K562 (cell line): ENCODE results near the gene HSF2BP. TPM values are rescaled to one million over a fixed set of nuclear protein-coding genes. Genes with fewer than 3 reads are reported as not detected.

Source experiments
- ATAC-seq: fragments of 200-7000 bp; cut with Tn5 transposase; 3 replicates; pipeline ENCODE4 v1.9.1; 2020; ENCODE audit warnings: moderate library complexity
- BruUV-seq: library from RNA; stranded (reverse); fragments of 400-500 nt; replicated peaks from 2 replicates; lab custom pipeline; 2021; lab: Mats Ljungman, UMichigan
- CTCF ChIA-PET: fragments of 300-600 bp; formaldehyde crosslinking; extraction: SDS; loops from one replicate; lab custom pipeline; 2021; ENCODE audit warnings: low intra/inter-chr PET ratio; lab: Yijun Ruan, JAX
- POLR2A ChIA-PET: fragments of 300-600, 350-650 bp; sonication (Branson Sonifier 250); formaldehyde crosslinking; extraction: SDS; loops from one replicate; lab custom pipeline; 2021; ENCODE audit warnings: antibody characterized with exemption, inconsistent platforms; lab: Yijun Ruan, JAX
- DNase-seq, 4 experiments: peaks; one replicate each; pipeline versions ENCODE4 v3.0.0 to v3.0.0-alpha.2; 2011 to 2018; ENCODE audit warnings: low spot score in 3 of 4, mixed read lengths in 3 of 4; ENCODE audit errors: extremely low read depth in 1 of 4
- FAIRE-seq: peaks from 2 replicates; lab custom pipeline; 2011; peaks lifted over from hg19 to GRCh38; lab: Jason Lieb, UNC
- H2AFZ ChIP-seq: 2 replicates; pipeline ENCODE4 v1.6.0; 2011; ENCODE audit warnings: low read depth, low read length, control low read depth, inconsistent platforms
- H3K27ac ChIP-seq: fragments of 200-600 bp; 3 replicates; pipeline ENCODE4 v1.8.0; 2011; ENCODE audit warnings: low read depth, mild to moderate bottlenecking, control low read depth, inconsistent platforms, low read length, moderate library complexity, mixed read lengths; ENCODE audit errors: extremely low read depth
- H3K27me3 ChIP-seq, 2 experiments: fragments of 300-600 bp in 1 of 2; 2 replicates in 1 of 2; 3 replicates in 1 of 2; pipeline versions ENCODE4 v1.6.0 to v1.8.0; 2011; ENCODE audit warnings: inconsistent platforms in 2 of 2, low read length in 2 of 2, mild to moderate bottlenecking in 1 of 2, mixed read lengths in 1 of 2, moderate library complexity in 1 of 2; ENCODE audit not compliant: control insufficient read depth in 2 of 2, insufficient read depth in 2 of 2
- H3K36me3 ChIP-seq: fragments of 300-600 bp; 3 replicates; pipeline ENCODE4 v1.8.0; 2011; ENCODE audit warnings: mild to moderate bottlenecking, low read length, inconsistent platforms; ENCODE audit not compliant: control insufficient read depth, insufficient read depth
- H3K4me1 ChIP-seq, 2 experiments: fragments of 200-600 bp in 1 of 2; replicated peaks in 1 of 2; 2 replicates in 1 of 2; 3 replicates in 1 of 2; pipeline versions ENCODE4 v1.5.1 to v1.8.0; 2011; ENCODE audit warnings: inconsistent platforms in 2 of 2, low read length in 2 of 2, mild to moderate bottlenecking in 1 of 2, mixed read lengths in 1 of 2, moderate library complexity in 1 of 2; ENCODE audit not compliant: control insufficient read depth in 2 of 2, insufficient read depth in 2 of 2
- H3K4me2 ChIP-seq: 2 replicates; pipeline ENCODE4 v1.6.1; 2011; ENCODE audit warnings: low read length, control low read depth, inconsistent platforms, mixed read lengths; ENCODE audit not compliant: insufficient read depth
- H3K4me3 ChIP-seq: fragments of 200-600 bp; sonication (generic), shearing (Covaris generic); 2 replicates; pipeline ENCODE4 v1.5.1; 2016; ENCODE audit warnings: control low read depth, inconsistent platforms
- H3K79me2 ChIP-seq: fragments of 200-600 bp; 3 replicates; pipeline ENCODE4 v1.8.0; 2011; ENCODE audit warnings: low read length, inconsistent platforms; ENCODE audit not compliant: control insufficient read depth, insufficient read depth
- H3K9ac ChIP-seq, 2 experiments: 2 replicates each; pipeline versions ENCODE4 v1.6.0 to v1.6.1; 2011; ENCODE audit warnings: low read depth in 2 of 2, low read length in 2 of 2, control low read depth in 1 of 2, inconsistent platforms in 1 of 2, mild to moderate bottlenecking in 1 of 2, mixed read lengths in 1 of 2; ENCODE audit not compliant: insufficient read depth in 1 of 2
- H3K9me1 ChIP-seq: one replicate; pipeline ENCODE4 v1.6.0; 2011; ENCODE audit warnings: inconsistent platforms, mild to moderate bottlenecking, low read length, moderate library complexity; ENCODE audit not compliant: control insufficient read depth, insufficient read depth
- H3K9me3 ChIP-seq: replicated peaks from 2 replicates; pipeline ENCODE4 v1.5.1; 2011; ENCODE audit warnings: low read depth, low read length, inconsistent platforms; ENCODE audit not compliant: control insufficient read depth, insufficient read depth
- H4K20me1 ChIP-seq: replicated peaks from 2 replicates; pipeline ENCODE4 v1.6.1; 2011; ENCODE audit warnings: low read length, inconsistent platforms, mixed read lengths; ENCODE audit not compliant: control insufficient read depth, insufficient read depth
- BRF1 ChIP-seq: IDR thresholded peaks from 3 replicates; pipeline ENCODE4 v1.6.1; 2011; ENCODE audit warnings: borderline replicate concordance, mild to moderate bottlenecking; ENCODE audit not compliant: insufficient read length; ENCODE audit errors: extremely low read depth
- ETV6 ChIP-seq, 3 experiments: fragments of 150-350 bp in 1 of 3; sonication (generic) in 1 of 3; formaldehyde crosslinking in 1 of 3; IDR thresholded peaks; 2 replicates each; pipeline versions ENCODE4 v1.6.1 to v1.8.0; 2014 to 2022; ENCODE audit warnings: borderline replicate concordance in 2 of 3, low read depth in 2 of 3, antibody characterized with exemption in 1 of 3, low read length in 1 of 3, mild to moderate bottlenecking in 1 of 3, missing genetic modification reagents in 1 of 3
- NFE2 ChIP-seq: IDR thresholded peaks from 2 replicates; pipeline ENCODE4 v1.6.1; 2014; ENCODE audit warnings: antibody characterized with exemption, low read depth
- RBM17 ChIP-seq: fragments of 200-400 bp; formaldehyde crosslinking; IDR thresholded peaks from 2 replicates; pipeline ENCODE4 v1.6.1; 2017; ENCODE audit warnings: low read depth, mild to moderate bottlenecking, low read length, borderline replicate concordance
- ZBTB8A ChIP-seq: fragments of 450-650 bp; IDR thresholded peaks from 2 replicates; pipeline ENCODE4 v1.6.1; 2018; ENCODE audit warnings: mild to moderate bottlenecking, moderate library complexity; ENCODE audit not compliant: partially characterized antibody
- WGBS: fragments of 100-300 bp; shearing (Covaris generic); methylation state at CpG from one replicate; pipeline ENCODE4 v1.1.6; 2016; ENCODE audit warnings: low coverage, mixed read lengths; ENCODE audit not compliant: insufficient coverage; ENCODE audit errors: missing lambda C conversion rate; 5-methylcytosine and 5-hydroxymethylcytosine counted together
- in situ Hi-C: fragments of 300-500 bp; cut with MboI; formaldehyde crosslinking; loops from 4 replicates; pipeline ENCODE4 v1.15.0; 2018; ENCODE audit warnings: inconsistent platforms, mixed read lengths
- intact Hi-C: fragments of 100-400 bp; cut with micrococcal nuclease; formaldehyde crosslinking; loops from 2 replicates; pipeline ENCODE4 v1.14.2; 2022
- polyA plus RNA-seq, 8 experiments: library from polyadenylated mRNA; depleted of rRNA in 4 of 8; stranded (reverse) in 5 of 8; unstranded in 3 of 8; fragments of >200 nt; fragmentation: Nextera tagmentation in 2 of 8; fragmentation: Illumina TruSeq in 1 of 8; extraction: Ambion mirVana in 2 of 8; extraction: Trizol in 1 of 8; gene quantifications; 2 replicates each; pipeline versions ENCODE4 v1.2.1 to v1.2.3, GENCODE V29; 2011 to 2014; ENCODE audit warnings: inconsistent platforms in 1 of 8, missing spikeins in 1 of 8
- total RNA-seq, 7 experiments: library from RNA; depleted of rRNA in 6 of 7; stranded (reverse); fragments of >200 nt in 6 of 7; fragmentation: Illumina TruSeq in 2 of 7; extraction: Trizol in 2 of 7; gene quantifications; 2 replicates each; pipeline versions ENCODE4 v1.2.1 to v1.2.3, GENCODE V29; 2011 to 2021; ENCODE audit warnings: low replicate concordance in 1 of 7

HSF2BP gene
- total and polyA plus RNA-seq, 9 of the 15 experiments (the other 6 are each of a cell fraction or from before 2014, with no cell fraction given), result 0.04 to 0.57 (median 0.20) TPM; not detected in 2

DNA sequence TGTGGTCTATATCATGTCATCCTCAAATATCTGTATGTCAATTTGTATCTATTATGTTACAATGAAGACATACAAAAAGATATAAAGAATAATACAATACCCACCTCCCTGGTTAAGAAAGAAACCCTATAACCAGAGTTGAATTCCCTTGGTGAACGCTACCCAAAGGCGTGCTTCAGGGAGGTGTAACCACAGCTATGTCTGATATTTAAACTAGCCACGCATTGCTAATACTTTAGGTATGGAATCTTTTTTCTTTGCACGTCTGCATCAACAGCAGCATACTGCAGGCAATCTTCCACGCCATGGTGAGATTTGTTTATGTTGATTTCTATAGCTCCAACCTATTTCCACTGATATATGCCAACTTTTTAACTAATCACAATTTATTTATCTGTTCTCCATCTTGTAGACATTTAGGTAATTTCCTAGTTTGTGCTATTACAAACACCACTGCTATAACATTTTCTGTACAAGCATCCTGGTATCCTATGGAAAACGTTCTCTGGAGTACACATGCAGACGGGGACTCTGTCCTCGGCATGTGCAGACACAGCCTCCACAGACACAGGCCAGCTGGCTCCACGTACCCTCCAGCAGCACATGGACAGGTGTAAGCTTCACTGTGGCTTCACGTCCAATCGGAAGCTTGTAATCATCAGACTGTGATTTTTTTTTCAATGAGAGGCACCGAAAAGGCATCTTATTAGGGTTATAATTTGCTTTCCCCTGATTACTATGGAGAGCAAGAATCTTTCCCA lies 58.5 kb downstream of the HSF2BP start:
- Histone ChIP-seq H4K20me1 (no peaks in the 10 kb centered on the region), H2AFZ (no peak overlapping the region), H3K9me3 (no peaks in the 10 kb centered on the region), H3K4me3 (no peak overlapping the region), H3K4me2 (no peak overlapping the region), H3K9ac (no peak overlapping the region), H3K27ac (no peak overlapping the region), H3K27me3 (peaks cover 15 to 25% of the 10 kb centered on the region in 2 experiments; a peak in 4 of 5 replicates), H3K79me2 (no peaks in the 10 kb centered on the region), H3K4me1 (peaks cover 0 to 4% of the 10 kb centered on the region in 2 experiments; a peak in 1 of 5 replicates), H3K36me3 (no peaks in the 10 kb centered on the region), H3K9me1 (no peaks in the 10 kb centered on the region)
- intact Hi-C loops (no loop called here), in situ Hi-C loops (loop anchor here (25.0 kb wide), 1 partner anchor 89 kb away; no protein-coding TSS in a partner anchor)
- ATAC-seq, result no peak
- BruUV-seq, result no TSS peak
- TF ChIP-seq BRF1 (no peak), NFE2 (no peak), RBM17 (no peak), ETV6 (IDR thresholded peaks at IDR 0.05; ENCODE audit: borderline replicate concordance in 1 of 2, low read depth in 2 of 2, low read length in 1 of 2) (no peak), ETV6 (CRISPR knock-in tag; IDR thresholded peaks at IDR 0.05; ENCODE audit: borderline replicate concordance) (no peak), ZBTB8A (no peak)
- POLR2A ChIA-PET, result interaction anchor here (2.6 kb wide), 1 partner anchor 9 kb away, joined by 11 read pairs; no protein-coding TSS in a partner anchor
- FAIRE-seq, result no peak
- CTCF ChIA-PET, result no interaction called here
- DNase-seq, result no peak
- 0% methylated on average over 12 of the region's 12 CpGs for WGBS
